ENCODE results near the gene MS4A7.
"Not testable (repeated sequence)": the region's sequence is repeated elsewhere in the genome, so short reads cannot be mapped to it uniquely, and the experiment has no call there.

The MS4A7 gene, protein sequence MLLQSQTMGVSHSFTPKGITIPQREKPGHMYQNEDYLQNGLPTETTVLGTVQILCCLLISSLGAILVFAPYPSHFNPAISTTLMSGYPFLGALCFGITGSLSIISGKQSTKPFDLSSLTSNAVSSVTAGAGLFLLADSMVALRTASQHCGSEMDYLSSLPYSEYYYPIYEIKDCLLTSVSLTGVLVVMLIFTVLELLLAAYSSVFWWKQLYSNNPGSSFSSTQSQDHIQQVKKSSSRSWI

GRCh38 chr11:60378354-60378753 lies at the start of gene MS4A7:
TSS of gene MS4A7 (plus strand) at chr11:60378532. CDS start at chr11:60383142, 4,610 bp downstream.
- DNase-seq (ENCODE audit: low spot score): no peak

DNA sequence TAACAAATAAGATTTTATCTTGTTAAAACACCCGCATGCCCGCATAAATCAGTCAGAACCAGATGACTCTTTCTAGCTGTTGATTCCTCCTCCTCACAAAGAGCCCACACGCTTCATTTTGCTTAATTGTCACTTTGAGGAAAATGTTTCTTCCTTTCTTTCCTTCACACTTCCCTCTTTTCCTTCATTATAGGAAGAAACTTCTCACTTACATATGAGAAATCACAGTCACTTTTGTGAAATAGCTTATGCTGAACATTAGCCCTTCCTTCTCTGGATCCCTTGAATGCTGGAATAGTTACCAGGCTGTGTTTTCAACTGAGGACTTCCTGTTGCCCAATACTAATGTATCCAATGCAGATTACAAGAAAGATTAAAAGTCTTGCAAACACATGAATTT lies 45.5 kb upstream of the MS4A7 start:
- no peak for DNase-seq (ENCODE audit: low spot score)

DNA sequence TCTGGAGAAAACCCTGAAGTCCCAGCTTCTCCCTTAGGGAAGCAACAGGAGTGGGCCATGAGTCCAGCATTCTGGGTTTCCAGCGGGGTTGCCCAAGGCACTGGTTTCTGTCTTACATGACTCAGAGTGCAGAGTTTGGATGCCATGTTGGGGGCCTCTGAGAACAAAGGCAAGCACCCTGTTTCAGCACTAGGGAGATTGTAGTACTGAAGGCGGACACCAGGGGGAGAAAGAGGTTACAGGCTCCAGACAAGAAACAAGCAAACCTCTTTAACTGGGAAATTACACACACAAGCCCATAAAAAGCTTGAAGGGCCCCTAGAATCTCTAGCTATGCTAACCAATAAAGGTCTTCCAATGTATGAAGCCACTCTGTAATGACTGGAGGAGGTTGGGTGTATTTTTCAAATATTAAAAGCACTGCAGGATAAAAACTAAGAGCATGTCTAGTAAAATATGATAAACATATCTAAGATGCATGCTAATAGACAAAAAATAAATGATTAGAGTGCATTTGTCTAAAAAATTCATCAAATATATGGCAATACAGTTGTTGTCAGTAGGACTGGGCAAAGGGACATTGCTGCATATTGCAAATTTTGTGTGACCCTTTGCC lies 44.2 kb upstream of the MS4A7 start:
- peak; percentile 40 for DNase-seq (ENCODE audit: low spot score)

- no peak for DNase-seq (ENCODE audit: low spot score)
These were observed 41.5 kb upstream of the MS4A7 start for GRCh38 chr11:60336767-60337391.

GRCh38 chr11:60338053-60338452 lies 40.3 kb upstream of the MS4A7 start:
- no peak for DNase-seq (ENCODE audit: low spot score)

DNA sequence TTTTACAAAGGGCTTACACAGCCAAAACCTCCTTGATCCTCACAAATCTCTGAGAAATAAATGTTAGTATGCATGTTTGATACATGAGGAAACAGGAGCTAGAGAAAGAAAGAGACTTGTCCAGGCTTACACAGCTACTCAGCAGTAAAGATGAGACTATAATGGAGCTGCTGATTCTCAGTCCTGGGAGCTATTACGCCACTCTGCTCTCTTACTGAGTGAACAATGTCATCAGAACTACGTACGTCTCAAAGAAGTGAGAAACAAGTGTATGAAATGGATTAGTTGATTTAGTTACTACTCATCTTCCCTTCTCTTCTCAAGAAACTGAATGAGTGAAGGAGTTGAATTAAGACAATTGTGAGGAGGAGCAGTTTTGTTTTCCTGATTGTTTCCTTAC lies 39.0 kb upstream of the MS4A7 start:
- DNase-seq (ENCODE audit: low spot score): no peak

DNA sequence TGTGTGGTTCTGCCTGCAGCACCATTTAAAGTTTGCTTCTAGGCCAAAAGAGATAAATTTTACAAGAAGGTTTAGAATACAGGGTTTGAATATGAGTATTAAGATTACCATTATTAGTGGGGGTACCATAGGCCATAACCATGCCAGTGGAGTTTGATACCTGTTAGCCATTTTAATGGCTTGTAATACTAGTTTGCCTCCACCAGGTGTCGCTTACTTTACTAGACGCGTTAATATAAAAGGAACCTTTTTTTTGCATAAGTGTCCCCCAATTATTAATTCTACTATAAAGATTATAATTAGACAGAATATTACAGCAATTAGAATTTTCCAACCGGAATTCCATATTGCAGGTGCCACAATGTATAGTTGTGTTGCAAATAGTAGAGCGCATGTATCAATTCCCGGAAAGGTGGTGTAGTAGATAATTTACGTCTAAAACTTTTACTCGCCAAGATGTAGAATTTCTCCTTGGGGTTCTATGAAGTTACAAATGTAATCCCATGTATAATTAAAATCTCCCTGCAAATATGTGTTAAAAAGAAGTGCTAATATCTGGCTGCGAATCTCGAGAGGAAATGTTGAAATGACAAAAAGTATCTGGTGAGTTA lies 35.1 kb upstream of the MS4A7 start:
- peak; percentile 33 for DNase-seq (ENCODE audit: low spot score)

GRCh38 chr11:60344146-60344545 lies 34.2 kb upstream of the MS4A7 start:
- no peak for DNase-seq (ENCODE audit: low spot score)

DNA sequence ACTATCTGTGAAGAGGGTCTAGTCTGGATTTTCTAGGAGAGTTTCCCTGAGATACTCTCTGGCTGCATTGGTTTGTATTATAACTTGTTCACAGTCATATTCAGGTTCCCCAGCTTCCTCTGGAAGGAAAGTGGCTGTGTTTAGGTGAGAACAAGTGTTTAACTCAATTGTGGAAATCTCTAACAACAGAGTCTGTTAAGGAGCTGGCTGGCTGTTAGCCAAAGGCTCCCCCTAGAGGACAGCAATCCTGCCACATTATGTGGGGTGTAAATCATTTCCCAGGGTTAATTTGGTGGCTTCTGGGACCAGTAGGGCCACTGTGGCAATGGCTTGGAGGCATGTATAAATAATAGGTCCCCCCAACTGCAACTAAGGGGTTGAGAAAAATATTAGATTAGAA lies 32.8 kb upstream of the MS4A7 start:
- DNase-seq (ENCODE audit: low spot score): peak; percentile 6

- no peak for DNase-seq (ENCODE audit: low spot score)
These were observed 31.1 kb upstream of the MS4A7 start for GRCh38 chr11:60347084-60347797.

- no peak for DNase-seq (ENCODE audit: low spot score)
These were observed 30.2 kb upstream of the MS4A7 start for GRCh38 chr11:60348116-60348515.

GRCh38 chr11:60349990-60350389 lies 28.3 kb upstream of the MS4A7 start:
- DNase-seq (ENCODE audit: low spot score): no peak

GRCh38 chr11:60357771-60358170 lies 20.6 kb upstream of the MS4A7 start:
- no peak for DNase-seq (ENCODE audit: low spot score)

DNA sequence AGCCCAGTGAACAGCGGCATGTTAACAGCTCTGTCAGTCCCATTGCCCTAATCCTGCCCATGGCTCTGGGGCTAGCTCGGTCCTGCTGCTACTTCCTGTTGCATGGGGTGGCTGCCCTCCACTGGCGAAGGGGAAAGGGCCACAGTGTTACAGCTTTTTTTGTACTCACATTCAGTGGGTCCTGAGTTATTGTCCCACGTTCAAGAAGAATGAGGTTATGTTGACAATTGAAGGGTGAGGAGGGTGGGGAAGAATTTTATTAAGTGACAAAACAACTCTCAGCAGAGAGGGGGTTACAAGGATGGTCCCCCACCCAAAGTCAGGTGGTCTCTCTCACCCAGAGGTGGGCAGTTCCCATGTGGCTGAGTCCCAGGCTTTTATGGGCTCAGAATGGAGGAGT lies 17.7 kb upstream of the MS4A7 start:
- DNase-seq (ENCODE audit: low spot score): no peak

DNA sequence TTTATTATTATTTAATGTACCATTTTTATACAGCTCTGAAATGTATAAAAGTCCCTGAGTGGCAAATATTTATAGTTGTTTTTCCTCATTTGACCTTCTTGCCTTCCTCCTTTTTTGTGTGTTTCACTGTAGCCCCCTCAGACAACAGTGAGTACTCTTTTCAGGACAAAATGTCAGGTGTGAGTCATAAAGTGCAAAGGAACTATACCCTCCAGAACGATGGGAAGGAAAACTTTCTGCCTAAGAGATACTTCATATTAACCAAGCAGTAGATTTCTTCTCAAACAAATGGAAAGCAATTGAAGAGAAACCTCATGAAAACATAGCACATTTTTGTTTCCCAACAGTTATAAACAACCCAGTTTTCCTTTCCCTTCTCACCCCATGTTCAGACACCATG lies 16.1 kb upstream of the MS4A7 start:
- DNase-seq (ENCODE audit: low spot score): no peak

DNA sequence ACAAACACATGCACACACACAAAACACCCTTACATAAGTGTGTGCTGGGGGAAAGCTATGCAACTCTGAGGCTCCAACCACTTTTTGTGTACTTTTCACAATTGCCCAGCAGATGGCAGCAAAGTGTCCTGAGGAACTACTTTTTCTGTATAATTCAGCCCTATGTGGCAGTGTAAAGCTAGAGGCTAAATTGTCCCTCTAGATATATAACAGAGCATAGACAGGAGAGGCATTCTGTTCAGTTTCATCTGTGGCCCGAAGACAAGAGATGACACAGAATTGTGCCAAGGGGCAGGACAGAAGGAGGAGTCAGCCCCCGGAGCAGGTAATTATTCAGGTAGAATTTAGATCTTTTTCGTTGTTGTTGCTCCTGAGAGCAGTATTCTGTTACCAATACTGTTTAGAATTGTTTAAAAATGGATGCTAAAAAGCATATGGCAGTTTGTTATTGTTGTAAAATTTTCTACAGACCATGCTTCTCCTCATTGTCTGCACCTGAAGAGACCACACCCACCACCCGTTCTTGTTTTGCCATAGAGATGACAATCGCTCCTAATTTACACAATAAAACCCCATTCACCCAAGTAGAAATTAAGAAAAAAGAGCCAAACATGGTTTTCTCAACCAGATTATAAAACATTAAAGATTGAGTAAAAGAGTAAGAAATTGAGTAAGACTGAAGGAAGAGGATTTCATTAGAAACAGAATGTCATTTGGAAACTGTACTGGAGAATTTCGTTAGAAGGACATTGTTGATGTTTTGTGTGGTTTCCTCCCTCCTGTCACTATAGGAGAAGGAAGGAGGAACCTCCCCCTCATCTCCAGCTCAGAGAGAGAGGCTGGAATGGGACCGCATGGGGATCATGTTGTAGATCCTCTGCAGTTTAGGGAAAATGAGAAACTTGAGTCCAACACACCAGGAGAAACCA lies 14.5 kb upstream of the MS4A7 start:
- peak; percentile 51 for DNase-seq (ENCODE audit: low spot score)

DNA sequence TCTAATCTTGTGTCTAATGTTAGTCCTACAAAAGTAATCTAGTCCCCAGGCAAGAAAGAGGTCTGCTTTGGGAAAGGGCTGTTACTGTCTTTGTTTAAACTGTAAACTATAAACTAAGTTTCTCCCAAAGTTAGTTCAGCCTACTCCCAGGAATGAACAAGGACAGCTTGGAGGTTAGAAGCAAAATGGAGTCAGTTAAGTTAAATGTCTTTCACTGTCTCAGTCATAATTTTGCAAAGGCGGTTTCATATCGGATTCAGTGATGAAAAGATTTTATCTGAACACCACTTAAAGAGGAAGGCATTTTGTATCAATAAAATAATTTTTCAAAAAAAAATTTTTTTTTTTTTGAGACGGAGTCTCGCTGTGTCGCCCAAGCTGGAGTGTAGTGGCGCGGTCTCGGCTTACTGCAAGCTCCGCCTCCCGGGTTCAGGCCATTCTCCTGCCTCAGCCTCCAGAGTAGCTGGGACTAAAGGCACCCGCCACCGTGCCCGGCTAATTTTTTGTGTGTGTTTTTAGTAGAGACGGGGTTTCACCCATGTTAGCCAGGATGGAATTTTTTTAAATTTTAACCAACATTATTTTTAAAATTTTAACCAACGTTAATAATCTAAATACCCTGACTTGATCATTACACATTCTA lies 11.9 kb upstream of the MS4A7 start:
- DNase-seq (ENCODE audit: low spot score): not testable (repeated sequence)

DNA sequence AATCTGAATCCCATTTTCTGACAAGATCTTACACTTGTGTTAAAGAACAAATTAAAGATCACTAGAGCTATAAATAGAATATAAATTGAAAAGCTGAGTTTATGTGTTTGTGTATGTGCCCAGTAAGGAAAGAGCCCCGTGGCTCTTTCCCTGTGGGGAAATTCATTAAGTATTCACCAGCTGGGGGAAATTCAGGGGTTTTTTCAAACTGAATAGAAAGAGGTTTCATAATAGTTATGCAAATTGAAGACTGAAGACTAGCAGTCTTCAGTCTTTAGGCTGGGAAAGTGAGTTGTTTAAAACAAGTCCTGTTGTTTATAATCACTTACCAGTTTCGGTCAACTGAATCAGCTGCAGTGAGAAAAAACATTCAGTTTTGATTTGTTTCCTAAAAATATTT lies 11.3 kb upstream of the MS4A7 start:
- no peak for DNase-seq (ENCODE audit: low spot score)

DNA sequence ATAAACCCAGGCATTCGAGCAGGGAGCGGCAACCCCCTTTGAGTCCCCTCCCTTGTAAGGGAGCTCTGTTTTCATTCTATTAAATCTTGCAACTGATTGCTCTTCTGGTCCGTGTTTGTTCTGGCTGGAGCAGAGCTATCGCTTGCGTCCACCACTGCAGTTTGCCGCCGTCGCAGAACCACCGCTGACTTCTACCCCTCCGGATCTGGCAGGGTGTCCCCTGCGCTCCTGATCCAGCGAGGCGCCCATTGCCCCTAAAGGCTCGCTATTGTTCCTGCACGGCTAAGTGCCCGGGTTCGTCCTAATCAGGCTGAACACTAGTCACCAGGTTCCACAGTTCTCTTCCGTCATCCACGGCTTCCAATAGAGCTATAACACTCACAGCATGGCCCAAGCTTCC lies 10.4 kb upstream of the MS4A7 start:
- DNase-seq (ENCODE audit: low spot score): no peak

- no peak for DNase-seq (ENCODE audit: low spot score)
These were observed 8.0 kb upstream of the MS4A7 start for GRCh38 chr11:60370252-60370810.
